Measurements from ENCODE around the gene EPHA10.

EPHA10 gene

GRCh38 chr1:37764888-37765441 lies at the start of gene EPHA10:
EPHA10 (minus strand) TSS chr1:37765120; CDS start chr1:37765066, 54 bp downstream.
- Mint-ChIP-seq H3K9me3 (peaks cover 4% of the 10 kb centered on the region), H3K4me3 (peak within 1 kb of the TSS; percentile 1 to 43 (median 13)), H3K27me3 (ENCODE audit: low read depth) (peaks cover 83% of the 10 kb centered on the region), H3K27ac (no peak within 1 kb of the TSS), H3K4me1 (no peaks in the 10 kb centered on the region), H3K36me3 (ENCODE audit: low read depth) (no peaks in the 10 kb centered on the region)
- TF ChIP-seq CTCF (IDR thresholded peaks at IDR 0.05; ENCODE audit: unreplicated experiment in 3 of 3): no peak

- Mint-ChIP-seq H3K27me3 (ENCODE audit: low read depth) (no peaks in the 10 kb centered on the region), H3K9me3 (no peaks in the 10 kb centered on the region), H3K4me3 (no peak overlapping the region), H3K36me3 (ENCODE audit: low read depth) (peaks cover 11% of the 10 kb centered on the region), H3K4me1 (peaks cover 10% of the 10 kb centered on the region), H3K27ac (no peak overlapping the region)
- TF ChIP-seq CTCF (IDR thresholded peaks at IDR 0.05; ENCODE audit: unreplicated experiment in 3 of 3): no peak
Measured at GRCh38 chr1:37814252-37814651, 49.3 kb upstream of the EPHA10 start.

GRCh38 chr1:37813529-37814145 lies 48.7 kb upstream of the EPHA10 start:
- no peak overlapping the region for H3K4me3 Mint-ChIP-seq
- no peak for TF ChIP-seq CTCF (IDR thresholded peaks at IDR 0.05; ENCODE audit: unreplicated experiment in 3 of 3)
- H3K9me3 Mint-ChIP-seq: no peaks in the 10 kb centered on the region
- H3K27ac Mint-ChIP-seq: no peak overlapping the region
- peaks cover 11% of the 10 kb centered on the region for H3K36me3 Mint-ChIP-seq (ENCODE audit: low read depth)
- peaks cover 17% of the 10 kb centered on the region for H3K4me1 Mint-ChIP-seq
- no peaks in the 10 kb centered on the region for H3K27me3 Mint-ChIP-seq (ENCODE audit: low read depth)

- H3K4me1 Mint-ChIP-seq: peaks cover 17% of the 10 kb centered on the region
- H3K4me3 Mint-ChIP-seq: peak overlapping the region; percentile 65 to 73 (median 66)
- H3K36me3 Mint-ChIP-seq (ENCODE audit: low read depth): peaks cover 7% of the 10 kb centered on the region
- peak overlapping the region; percentile 24 to 74 (median 35) for H3K27ac Mint-ChIP-seq
- no peaks in the 10 kb centered on the region for H3K9me3 Mint-ChIP-seq
- no peaks in the 10 kb centered on the region for H3K27me3 Mint-ChIP-seq (ENCODE audit: low read depth)
- TF ChIP-seq CTCF (IDR thresholded peaks at IDR 0.05; ENCODE audit: unreplicated experiment in 3 of 3): peak; percentile 71 to 83 (median 82)
Measured at GRCh38 chr1:37811027-37811655, 46.2 kb upstream of the EPHA10 start.

GRCh38 chr1:37809942-37810341 lies 45.0 kb upstream of the EPHA10 start:
- Mint-ChIP-seq H3K36me3 (ENCODE audit: low read depth) (peaks cover 13% of the 10 kb centered on the region), H3K9me3 (no peaks in the 10 kb centered on the region), H3K27ac (peak overlapping the region in 1 of 3 experiments; percentile 35), H3K4me1 (peaks cover 17% of the 10 kb centered on the region), H3K4me3 (peak overlapping the region in 2 of 3 experiments; percentile 63 to 65), H3K27me3 (ENCODE audit: low read depth) (no peaks in the 10 kb centered on the region)
- TF ChIP-seq CTCF (IDR thresholded peaks at IDR 0.05; ENCODE audit: unreplicated experiment in 3 of 3): no peak
